ENCODE data around the gene MT2A. TPM values are rescaled to one million over a fixed set of nuclear protein-coding genes. Genes with fewer than 3 reads are reported as not detected.
A peak's percentile ranks its signal among the peaks of the same experiment; 100 is the strongest.

Gene MT2A
- total and polyA plus RNA-seq, 2 of the 4 experiments (the other 2 are of a cell fraction): 25.5 to 621 TPM

DNA sequence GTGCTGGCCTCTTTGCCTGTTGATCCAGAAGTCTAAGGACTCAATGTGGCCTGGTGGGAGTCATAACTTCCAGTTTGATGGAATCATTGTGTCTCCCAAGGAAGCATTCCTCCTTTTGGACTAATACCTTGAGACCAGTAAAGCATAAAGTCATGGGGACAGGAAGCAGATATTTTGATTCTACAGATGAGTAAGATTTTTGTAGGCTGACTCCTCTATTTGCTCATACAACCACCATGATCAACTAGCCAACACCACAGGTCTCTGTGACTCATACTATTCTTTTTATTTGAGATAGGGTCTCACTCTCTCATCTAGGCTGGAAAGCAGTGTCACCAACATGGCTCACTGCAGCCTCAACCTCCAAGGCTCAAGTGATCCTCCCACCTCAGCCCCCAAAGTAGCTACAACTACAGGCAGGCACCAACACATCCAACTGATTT lies 6.2 kb downstream of the MT2A start:
- H3K27me3 ChIP-seq (ENCODE audit: control insufficient read depth, insufficient read depth, low read length): no peaks in the 10 kb centered on the region
- peak overlapping the region; percentile 96; the same call in 1 of the 2 replicates for H2BK20ac ChIP-seq (ENCODE audit: low read depth, low read length)
- no peak overlapping the region for H2AFZ ChIP-seq (replicated peaks; ENCODE audit: low read length, poor library complexity)
- intact Hi-C loops (cut with micrococcal nuclease) (no loop called here), dilution Hi-C loops (cut with HindIII; ENCODE audit: low sequenced_read_pairs, unreplicated experiment) (no loop called here), in situ Hi-C loops (cut with MboI; ENCODE audit: low sequenced_read_pairs) (no loop called here)
- H4K8ac ChIP-seq (ENCODE audit: low read depth in 2 of 2, low read length in 2 of 2): peak overlapping the region; percentile 75 to 78; a peak in 3 of 4 replicates
- POLR2A ChIA-PET (ENCODE audit: unreplicated experiment): no interaction called here
- peak overlapping the region; percentile 81; the same call in 1 of the 2 replicates for H3K14ac ChIP-seq (replicated peaks; ENCODE audit: low read depth, low read length)
- H2BK15ac ChIP-seq (ENCODE audit: low read depth, low read length): peak overlapping the region; percentile 98; the same call in 1 of the 3 replicates
- H3K4ac ChIP-seq (ENCODE audit: low read depth, low read length): peak overlapping the region; percentile 93
- H3K4me1 ChIP-seq (ENCODE audit: control insufficient read depth, insufficient read depth, low read length): peaks cover 36% of the 10 kb centered on the region
- no peaks in the 10 kb centered on the region for H3K36me3 ChIP-seq (ENCODE audit: control insufficient read depth, insufficient read depth, low read length)
- TF ChIP-seq, protein P1, sequence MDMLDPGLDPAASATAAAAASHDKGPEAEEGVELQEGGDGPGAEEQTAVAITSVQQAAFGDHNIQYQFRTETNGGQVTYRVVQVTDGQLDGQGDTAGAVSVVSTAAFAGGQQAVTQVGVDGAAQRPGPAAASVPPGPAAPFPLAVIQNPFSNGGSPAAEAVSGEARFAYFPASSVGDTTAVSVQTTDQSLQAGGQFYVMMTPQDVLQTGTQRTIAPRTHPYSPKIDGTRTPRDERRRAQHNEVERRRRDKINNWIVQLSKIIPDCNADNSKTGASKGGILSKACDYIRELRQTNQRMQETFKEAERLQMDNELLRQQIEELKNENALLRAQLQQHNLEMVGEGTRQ (IDR thresholded peaks at IDR 0.05; ENCODE audit: low read depth, low read length): no peak
- no peak for TF ChIP-seq MXI1 (IDR thresholded peaks at IDR 0.05; ENCODE audit: borderline replicate concordance, low read depth, low read length)
- no peak for TF ChIP-seq RFX5 (IDR thresholded peaks at IDR 0.05; ENCODE audit: low read depth, low read length)
- TF ChIP-seq, protein P2, sequence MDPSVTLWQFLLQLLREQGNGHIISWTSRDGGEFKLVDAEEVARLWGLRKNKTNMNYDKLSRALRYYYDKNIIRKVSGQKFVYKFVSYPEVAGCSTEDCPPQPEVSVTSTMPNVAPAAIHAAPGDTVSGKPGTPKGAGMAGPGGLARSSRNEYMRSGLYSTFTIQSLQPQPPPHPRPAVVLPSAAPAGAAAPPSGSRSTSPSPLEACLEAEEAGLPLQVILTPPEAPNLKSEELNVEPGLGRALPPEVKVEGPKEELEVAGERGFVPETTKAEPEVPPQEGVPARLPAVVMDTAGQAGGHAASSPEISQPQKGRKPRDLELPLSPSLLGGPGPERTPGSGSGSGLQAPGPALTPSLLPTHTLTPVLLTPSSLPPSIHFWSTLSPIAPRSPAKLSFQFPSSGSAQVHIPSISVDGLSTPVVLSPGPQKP (IDR thresholded peaks at IDR 0.05; ENCODE audit: borderline replicate concordance, low read depth, low read length): no peak
- TF ChIP-seq POLR2A (IDR thresholded peaks at IDR 0.05; ENCODE audit: low read depth, low read length): no peak
- TF ChIP-seq SMC3 (IDR thresholded peaks at IDR 0.05; ENCODE audit: low read depth, low read length): no peak
- no peak for TF ChIP-seq CHD1 (IDR thresholded peaks at IDR 0.05; ENCODE audit: low read depth, low read length)
- TF ChIP-seq MAFK (IDR thresholded peaks at IDR 0.05; ENCODE audit: low read depth, low read length): no peak
- TF ChIP-seq, protein P3, sequence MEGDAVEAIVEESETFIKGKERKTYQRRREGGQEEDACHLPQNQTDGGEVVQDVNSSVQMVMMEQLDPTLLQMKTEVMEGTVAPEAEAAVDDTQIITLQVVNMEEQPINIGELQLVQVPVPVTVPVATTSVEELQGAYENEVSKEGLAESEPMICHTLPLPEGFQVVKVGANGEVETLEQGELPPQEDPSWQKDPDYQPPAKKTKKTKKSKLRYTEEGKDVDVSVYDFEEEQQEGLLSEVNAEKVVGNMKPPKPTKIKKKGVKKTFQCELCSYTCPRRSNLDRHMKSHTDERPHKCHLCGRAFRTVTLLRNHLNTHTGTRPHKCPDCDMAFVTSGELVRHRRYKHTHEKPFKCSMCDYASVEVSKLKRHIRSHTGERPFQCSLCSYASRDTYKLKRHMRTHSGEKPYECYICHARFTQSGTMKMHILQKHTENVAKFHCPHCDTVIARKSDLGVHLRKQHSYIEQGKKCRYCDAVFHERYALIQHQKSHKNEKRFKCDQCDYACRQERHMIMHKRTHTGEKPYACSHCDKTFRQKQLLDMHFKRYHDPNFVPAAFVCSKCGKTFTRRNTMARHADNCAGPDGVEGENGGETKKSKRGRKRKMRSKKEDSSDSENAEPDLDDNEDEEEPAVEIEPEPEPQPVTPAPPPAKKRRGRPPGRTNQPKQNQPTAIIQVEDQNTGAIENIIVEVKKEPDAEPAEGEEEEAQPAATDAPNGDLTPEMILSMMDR (conservative IDR thresholded peaks at IDR 0.05; ENCODE audit: low read depth, low read length): no peak
- peak; percentile 77; the same call in 1 of the 2 replicates for TF ChIP-seq FOS (IDR thresholded peaks at IDR 0.05; ENCODE audit: low read depth, low read length)
- TF ChIP-seq CEBPB (IDR thresholded peaks at IDR 0.05; ENCODE audit: low read depth, low read length): peak; percentile 15; the same call in 1 of the 2 replicates
- TF ChIP-seq NFE2L2 (IDR thresholded peaks at IDR 0.05; ENCODE audit: low read depth, low read length): no peak
- peak; percentile 14 for TF ChIP-seq RCOR1 (IDR thresholded peaks at IDR 0.05; ENCODE audit: insufficient replicate concordance, low read length)
- TF ChIP-seq MAZ (IDR thresholded peaks at IDR 0.05; ENCODE audit: borderline replicate concordance, low read depth, low read length): no peak
- DNase-seq (peak; percentile 86), ATAC-seq (ENCODE audit: low read depth) (peak; percentile 8)
- H3K4me2 ChIP-seq (ENCODE audit: low read depth, low read length): 0 out of 2 replicates have a peak overlapping the region, but pooled peaks have one; percentile 22
- peak overlapping the region; percentile 96 for H2BK5ac ChIP-seq (ENCODE audit: low read depth, low read length, poor library complexity, severe bottlenecking)
- H3K27ac ChIP-seq (ENCODE audit: insufficient read depth, low read length): peak overlapping the region; percentile 59
- no peak overlapping the region for H3K56ac ChIP-seq (ENCODE audit: extremely low read depth, insufficient read depth, low read length)
- H3K18ac ChIP-seq (ENCODE audit: low read depth, low read length): peak overlapping the region; percentile 66; the same call in 1 of the 2 replicates
- BruUV-seq (replicated peaks): no TSS peak
- no peaks in the 10 kb centered on the region for H3K9me3 ChIP-seq (ENCODE audit: control insufficient read depth, insufficient read depth, low read length)
- H4K91ac ChIP-seq (ENCODE audit: insufficient read depth, low read depth, low read length): peak overlapping the region; percentile 91
- peaks cover 2 to 54% of the 10 kb centered on the region in 2 experiments; a peak in 3 of 4 replicates for H3K79me1 ChIP-seq (ENCODE audit: low read depth in 1 of 2, low read length in 2 of 2)
- no peak overlapping the region for H3K9ac ChIP-seq (ENCODE audit: low read depth, low read length)
- CTCF ChIA-PET: no interaction called here
- H3K23ac ChIP-seq (ENCODE audit: low read depth, low read length): peak overlapping the region; percentile 72; the same call in 1 of the 2 replicates
- no peaks in the 10 kb centered on the region for H4K20me1 ChIP-seq (ENCODE audit: insufficient read depth, low read length)
- peaks cover 24% of the 10 kb centered on the region for H3K9me1 ChIP-seq (ENCODE audit: insufficient read depth, low read length)
- H2AK9ac ChIP-seq (replicated peaks; ENCODE audit: low read depth, low read length, poor library complexity): peak overlapping the region; percentile 79
- H4K5ac ChIP-seq (ENCODE audit: low read depth, low read length): peak overlapping the region; percentile 52; the same call in 1 of the 2 replicates
- peak overlapping the region; percentile 96 for H2BK120ac ChIP-seq (ENCODE audit: low read depth, low read length)
- H3K4me3 ChIP-seq (ENCODE audit: insufficient read depth, low read depth, low read length): no peak overlapping the region
- peak overlapping the region; percentile 99 for H2AK5ac ChIP-seq (ENCODE audit: low read depth, low read length)
